Right atrium auricular region (tissue), 2 donors: ENCODE data around the gene CIROP. TPM values are rescaled to one million over a fixed set of nuclear protein-coding genes. Genes with fewer than 3 reads are reported as not detected.
A peak's percentile ranks its signal among the peaks of the same experiment; 100 is the strongest.

ENCODE experiments used
- DNase-seq: peaks from one replicate; pipeline ENCODE4 v3.0.0-alpha.2; 2019; ENCODE audit warnings: low spot score
- H3K27ac ChIP-seq, 2 donors: fragments of 200-600 bp; sonication (generic); 1 replicate in 1 of 2; 2 replicates in 1 of 2; pipeline ENCODE4 v1.5.1; 2016 to 2019
- H3K27me3 ChIP-seq, 2 donors: fragments of 200-600 bp; sonication (generic); one replicate each; pipeline versions ENCODE4 v1.5.1 to v1.6.0; 2017 to 2019
- H3K36me3 ChIP-seq: fragments of 200-600 bp; sonication (generic); one replicate; pipeline ENCODE4 v1.5.1; 2016
- H3K4me1 ChIP-seq, 2 donors: fragments of 200-600 bp; sonication (generic); one replicate each; pipeline versions ENCODE4 v1.5.1 to v1.6.0; 2017 to 2019
- H3K4me3 ChIP-seq, 2 donors: fragments of 200-600 bp; sonication (generic); 1 replicate in 1 of 2; 2 replicates in 1 of 2; pipeline ENCODE4 v1.5.1; 2017 to 2019; ENCODE audit warnings: mild to moderate bottlenecking in 1 of 2, moderate library complexity in 1 of 2
- H3K9me3 ChIP-seq, 2 donors: fragments of 200-600 bp; sonication (generic); one replicate each; pipeline ENCODE4 v1.5.1; 2019
- total RNA-seq, 2 donors: library from RNA; depleted of rRNA; stranded (reverse); fragments of >200 nt; gene quantifications; one replicate each; pipeline ENCODE4 v1.1.0, GENCODE V29; 2016
- TF ChIP-seq, protein P1 (sequence below), 2 donors: fragments of 200-600 bp; sonication (generic); IDR thresholded peaks; one replicate each; pipeline ENCODE4 v1.5.1; 2019; ENCODE audit warnings: antibody characterized with exemption in 2 of 2

The CIROP gene
- total RNA-seq, 2 donors from 2014 or later, result not detected

DNA sequence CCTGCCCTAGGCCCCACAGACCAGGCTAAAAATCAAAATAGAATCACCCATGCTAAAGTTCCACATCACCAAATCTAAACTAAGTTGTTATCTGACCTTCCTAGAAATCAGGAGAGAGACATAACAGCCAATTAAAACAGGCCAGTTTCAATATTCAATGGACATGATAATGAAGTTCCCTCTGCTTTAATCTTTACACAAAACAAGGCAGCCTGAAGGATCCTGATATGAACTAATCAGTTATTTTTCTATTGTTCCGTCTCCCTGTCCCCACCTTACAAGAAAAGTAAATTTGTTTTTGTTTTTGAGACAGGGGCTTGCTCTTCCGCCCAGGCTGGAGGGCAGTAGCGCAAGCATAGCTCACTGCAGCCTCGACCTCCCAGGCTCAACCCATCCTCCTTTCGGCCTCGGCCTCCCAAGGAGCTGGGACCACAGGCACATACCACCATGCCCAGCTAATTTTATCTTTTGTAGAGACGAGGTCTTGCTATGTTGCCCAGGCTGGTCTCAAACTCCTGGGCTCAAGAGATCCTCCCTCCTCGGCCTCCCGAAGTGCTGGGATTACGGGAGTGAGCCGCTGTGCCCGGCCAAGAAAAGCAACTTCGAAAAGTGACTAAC, 19.7 kb upstream of the CIROP start:
- no peaks in the 10 kb centered on the region for H3K9me3 ChIP-seq
- DNase-seq, result no peak
- peak overlapping the region in 1 of 2 donors; percentile 48 for H3K27ac ChIP-seq
- H3K4me1 ChIP-seq, result peaks cover 0 to 22% of the 10 kb centered on the region in 2 donors
- H3K27me3 ChIP-seq, result no peaks in the 10 kb centered on the region
- H3K4me3 ChIP-seq, result no peak overlapping the region
- TF ChIP-seq, protein P1, sequence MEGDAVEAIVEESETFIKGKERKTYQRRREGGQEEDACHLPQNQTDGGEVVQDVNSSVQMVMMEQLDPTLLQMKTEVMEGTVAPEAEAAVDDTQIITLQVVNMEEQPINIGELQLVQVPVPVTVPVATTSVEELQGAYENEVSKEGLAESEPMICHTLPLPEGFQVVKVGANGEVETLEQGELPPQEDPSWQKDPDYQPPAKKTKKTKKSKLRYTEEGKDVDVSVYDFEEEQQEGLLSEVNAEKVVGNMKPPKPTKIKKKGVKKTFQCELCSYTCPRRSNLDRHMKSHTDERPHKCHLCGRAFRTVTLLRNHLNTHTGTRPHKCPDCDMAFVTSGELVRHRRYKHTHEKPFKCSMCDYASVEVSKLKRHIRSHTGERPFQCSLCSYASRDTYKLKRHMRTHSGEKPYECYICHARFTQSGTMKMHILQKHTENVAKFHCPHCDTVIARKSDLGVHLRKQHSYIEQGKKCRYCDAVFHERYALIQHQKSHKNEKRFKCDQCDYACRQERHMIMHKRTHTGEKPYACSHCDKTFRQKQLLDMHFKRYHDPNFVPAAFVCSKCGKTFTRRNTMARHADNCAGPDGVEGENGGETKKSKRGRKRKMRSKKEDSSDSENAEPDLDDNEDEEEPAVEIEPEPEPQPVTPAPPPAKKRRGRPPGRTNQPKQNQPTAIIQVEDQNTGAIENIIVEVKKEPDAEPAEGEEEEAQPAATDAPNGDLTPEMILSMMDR (IDR thresholded peaks at IDR 0.05), result no peak
- peaks cover 23% of the 10 kb centered on the region for H3K36me3 ChIP-seq

DNA sequence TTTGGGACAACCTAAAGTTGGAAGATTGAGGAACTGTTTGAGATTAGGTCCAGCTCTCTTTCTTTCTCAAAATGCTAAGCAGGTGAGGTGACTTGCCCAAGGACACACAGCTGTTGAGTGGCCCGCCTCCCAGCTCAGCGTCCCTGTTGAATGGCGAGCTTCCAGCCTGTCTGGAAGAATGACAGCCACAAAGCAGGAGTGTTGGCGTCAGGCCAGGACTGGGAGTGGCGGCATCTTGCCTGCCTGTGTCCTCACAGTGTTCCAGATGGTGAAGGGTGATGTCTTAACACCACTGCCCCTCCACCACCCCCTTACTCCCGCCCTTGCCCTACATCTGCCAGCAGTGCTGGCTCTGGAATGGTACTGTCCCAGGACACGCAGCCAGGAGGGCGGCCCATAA, 18.6 kb upstream of the CIROP start:
- Histone ChIP-seq H3K36me3 (peaks cover 13% of the 10 kb centered on the region), H3K27me3 (no peaks in the 10 kb centered on the region), H3K4me3 (no peak overlapping the region), H3K9me3 (no peaks in the 10 kb centered on the region), H3K4me1 (peaks cover 0 to 22% of the 10 kb centered on the region in 2 donors), H3K27ac (peak overlapping the region in 1 of 2 donors; percentile 48)
- TF ChIP-seq, protein P1 (IDR thresholded peaks at IDR 0.05), result no peak
- DNase-seq, result peak; percentile 81

DNA sequence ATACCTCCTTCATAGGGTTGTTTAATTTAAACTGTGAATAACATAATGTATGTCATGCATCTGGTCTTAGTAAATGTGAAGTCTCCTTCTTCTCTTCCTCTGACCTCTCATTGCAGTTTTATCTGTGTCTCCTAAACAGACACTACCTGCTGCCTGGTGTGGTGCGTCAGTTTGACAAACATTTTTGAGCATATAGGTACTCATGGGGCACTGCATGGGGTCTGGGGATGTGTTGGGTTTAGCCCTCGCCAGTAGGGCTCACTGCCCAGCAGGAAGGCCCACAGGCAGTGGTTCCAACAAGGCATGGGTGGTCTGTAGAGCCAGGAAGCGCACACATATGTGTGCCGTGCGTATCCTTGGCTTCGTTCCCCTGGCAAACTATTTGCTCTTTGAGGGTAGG, 17.3 kb upstream of the CIROP start:
- H3K4me1 ChIP-seq, result peaks cover 0 to 22% of the 10 kb centered on the region in 2 donors

DNA sequence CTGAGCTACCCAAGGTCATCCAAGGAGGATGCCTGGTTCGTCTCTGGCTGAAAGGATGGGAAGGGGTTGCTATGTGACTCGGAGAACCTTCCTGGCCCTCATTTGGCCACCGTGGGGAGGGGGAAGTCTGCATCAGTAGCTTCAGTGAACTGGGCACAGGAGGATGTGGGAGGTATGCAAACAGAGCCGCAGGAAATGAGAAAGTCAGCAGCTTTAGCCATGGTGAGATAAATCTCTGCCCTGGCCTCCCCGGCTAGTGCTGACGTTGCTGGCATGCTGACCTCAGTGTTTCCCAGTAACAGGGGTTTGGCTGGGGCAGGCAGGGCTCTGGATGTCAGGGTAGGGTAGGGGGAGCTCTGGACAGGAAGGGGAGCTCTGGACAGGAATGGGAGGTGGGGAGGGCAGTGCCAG, 16.6 kb upstream of the CIROP start:
- no peak overlapping the region for H3K4me3 ChIP-seq
- peak overlapping the region; percentile 37 to 48 for H3K27ac ChIP-seq

More for the DNA sequence above, 17.3 kb upstream of the CIROP start:
- Histone ChIP-seq H3K36me3 (peaks cover 3% of the 10 kb centered on the region), H3K27ac (peak overlapping the region in 1 of 2 donors; percentile 48), H3K4me3 (no peak overlapping the region), H3K9me3 (no peaks in the 10 kb centered on the region), H3K27me3 (no peaks in the 10 kb centered on the region)
- no peak for DNase-seq
- TF ChIP-seq, protein P1 (IDR thresholded peaks at IDR 0.05), result no peak

DNA sequence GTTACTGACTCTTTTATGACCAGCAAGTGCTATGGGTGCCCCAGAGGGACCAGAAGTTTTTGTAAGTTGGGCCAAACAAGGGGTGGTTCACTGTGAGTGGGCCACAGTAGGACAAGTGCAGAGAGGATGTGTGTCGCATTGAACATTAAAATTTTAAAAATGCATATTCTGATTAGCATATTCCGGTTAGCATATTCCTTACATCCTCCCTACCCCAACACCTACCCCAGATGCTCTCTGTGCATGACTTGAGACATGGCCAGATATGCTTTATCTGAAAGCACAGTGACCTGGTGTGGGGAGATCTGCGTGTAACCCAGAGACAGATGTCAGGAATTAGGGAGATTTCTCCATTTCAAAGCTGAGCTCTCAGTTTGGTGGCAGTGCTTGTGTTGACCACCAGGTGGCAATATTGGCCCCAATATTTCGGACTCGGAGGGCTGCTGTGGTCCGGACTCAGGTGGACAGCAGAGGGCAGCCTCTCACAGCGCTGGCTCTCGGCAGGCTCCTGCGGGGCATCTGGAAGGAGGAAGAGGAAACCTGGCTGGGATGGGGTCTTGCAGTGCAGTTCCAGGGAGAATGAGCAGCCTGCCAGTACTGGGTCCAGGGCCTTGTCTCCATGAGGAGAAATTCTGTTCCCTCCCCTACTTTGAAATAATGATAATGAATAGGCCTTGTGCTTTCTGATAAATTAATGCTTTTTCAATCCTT, 15.9 kb upstream of the CIROP start:
- no peak overlapping the region for H3K4me3 ChIP-seq
- TF ChIP-seq, protein P1 (IDR thresholded peaks at IDR 0.05), result peak; percentile 96 to 100
- peak; percentile 94 for DNase-seq
- H3K9me3 ChIP-seq, result no peaks in the 10 kb centered on the region
- H3K27me3 ChIP-seq, result no peaks in the 10 kb centered on the region
- H3K36me3 ChIP-seq, result no peaks in the 10 kb centered on the region
- peak overlapping the region; percentile 37 to 48 for H3K27ac ChIP-seq
- H3K4me1 ChIP-seq, result peaks cover 0 to 22% of the 10 kb centered on the region in 2 donors

More for the DNA sequence above, 16.6 kb upstream of the CIROP start:
- peaks cover 0 to 22% of the 10 kb centered on the region in 2 donors for H3K4me1 ChIP-seq
- TF ChIP-seq, protein P1 (IDR thresholded peaks at IDR 0.05), result no peak
- no peaks in the 10 kb centered on the region for H3K36me3 ChIP-seq
- no peaks in the 10 kb centered on the region for H3K27me3 ChIP-seq
- no peaks in the 10 kb centered on the region for H3K9me3 ChIP-seq
- no peak for DNase-seq
